IMR-90 (cell line): ENCODE data around the gene TSPAN31. TPM values are rescaled to one million over a fixed set of nuclear protein-coding genes. Genes with fewer than 3 reads are reported as not detected.

Source experiments
- ATAC-seq: fragments of 200-7000 bp; cut with Tn5 transposase; 2 replicates; pipeline ENCODE4 v1.9.1; 2020; ENCODE audit warnings: low read depth, mild to moderate bottlenecking, moderate library complexity
- Bru-seq: library from RNA; stranded (reverse); fragments of 400-500 nt; gene quantifications from one replicate; lab custom pipeline; 2021; lab: Mats Ljungman, UMichigan
- BruChase-seq, 2 experiments: library from RNA; stranded (reverse); fragments of 400-500 nt; gene quantifications; one replicate each; lab custom pipeline; 2021; lab: Mats Ljungman, UMichigan
- BruUV-seq: library from RNA; stranded (reverse); fragments of 400-500 nt; replicated peaks from 2 replicates; lab custom pipeline; 2021; lab: Mats Ljungman, UMichigan
- CTCF ChIA-PET: fragments of 300-600 bp; formaldehyde crosslinking; extraction: SDS; loops from one replicate; lab custom pipeline; 2021; ENCODE audit warnings: antibody characterized with exemption; lab: Yijun Ruan, JAX
- POLR2A ChIA-PET: fragments of 300-600 bp; sonication (Branson Sonifier 250); formaldehyde crosslinking; loops from one replicate; lab custom pipeline; 2022; ENCODE audit warnings: antibody characterized with exemption; ENCODE audit not compliant: unreplicated experiment; lab: Charles Lee
- DNase-seq: peaks from one replicate; pipeline ENCODE4 v3.0.0; 2013
- H2AFZ ChIP-seq: replicated peaks from 2 replicates; pipeline ENCODE3; 2013; ENCODE audit warnings: low read length, mild to moderate bottlenecking; ENCODE audit not compliant: poor library complexity
- H2AK5ac ChIP-seq: 2 replicates; pipeline ENCODE4 v1.6.1; 2013; ENCODE audit warnings: low read depth, low read length, inconsistent platforms
- H2AK9ac ChIP-seq: replicated peaks from 2 replicates; pipeline ENCODE3; 2013; ENCODE audit warnings: mild to moderate bottlenecking, low read depth, low read length, moderate library complexity; ENCODE audit not compliant: poor library complexity
- H2BK120ac ChIP-seq: 2 replicates; pipeline ENCODE4 v1.6.1; 2013; ENCODE audit warnings: low read depth, low read length, inconsistent platforms
- H2BK15ac ChIP-seq: 3 replicates; pipeline ENCODE4 v1.6.1; 2013; ENCODE audit warnings: low read depth, low read length, inconsistent platforms
- H2BK20ac ChIP-seq: 2 replicates; pipeline ENCODE4 v1.6.1; 2013; ENCODE audit warnings: low read depth, mild to moderate bottlenecking, inconsistent platforms, low read length, moderate library complexity
- H2BK5ac ChIP-seq: 2 replicates; pipeline ENCODE4 v1.6.1; 2013; ENCODE audit warnings: mild to moderate bottlenecking, low read depth, low read length, inconsistent platforms; ENCODE audit not compliant: poor library complexity, severe bottlenecking
- H3K14ac ChIP-seq: replicated peaks from 2 replicates; pipeline ENCODE4 v1.6.1; 2013; ENCODE audit warnings: low read depth, low read length, inconsistent platforms
- H3K18ac ChIP-seq: 2 replicates; pipeline ENCODE4 v1.6.1; 2013; ENCODE audit warnings: low read depth, low read length, control low read depth
- H3K23ac ChIP-seq: 2 replicates; pipeline ENCODE4 v1.6.1; 2013; ENCODE audit warnings: low read depth, low read length, inconsistent platforms
- H3K27ac ChIP-seq: 2 replicates; pipeline ENCODE4 v1.5.1; 2013; ENCODE audit warnings: mild to moderate bottlenecking, control low read depth, low read length; ENCODE audit not compliant: insufficient read depth
- H3K27me3 ChIP-seq: 2 replicates; pipeline ENCODE4 v1.6.1; 2013; ENCODE audit warnings: low read length; ENCODE audit not compliant: control insufficient read depth, insufficient read depth
- H3K36me3 ChIP-seq: 2 replicates; pipeline ENCODE4 v1.6.1; 2013; ENCODE audit warnings: low read length, mixed read lengths; ENCODE audit not compliant: control insufficient read depth, insufficient read depth
- H3K4ac ChIP-seq: 2 replicates; pipeline ENCODE4 v1.6.1; 2013; ENCODE audit warnings: low read depth, low read length, inconsistent platforms
- H3K4me1 ChIP-seq: 2 replicates; pipeline ENCODE4 v1.6.1; 2013; ENCODE audit warnings: low read length, mixed read lengths; ENCODE audit not compliant: control insufficient read depth, insufficient read depth
- H3K4me2 ChIP-seq: 2 replicates; pipeline ENCODE4 v1.6.1; 2013; ENCODE audit warnings: low read depth, mild to moderate bottlenecking, control low read depth, low read length, moderate library complexity
- H3K4me3 ChIP-seq: 2 replicates; pipeline ENCODE4 v1.5.1; 2013; ENCODE audit warnings: low read depth, mild to moderate bottlenecking, control low read depth, low read length, moderate library complexity; ENCODE audit not compliant: insufficient read depth
- H3K56ac ChIP-seq: 2 replicates; pipeline ENCODE4 v1.6.1; 2013; ENCODE audit warnings: low read length, inconsistent platforms; ENCODE audit not compliant: insufficient read depth; ENCODE audit errors: extremely low read depth
- H3K79me1 ChIP-seq, 2 experiments: 2 replicates each; pipeline ENCODE4 v1.6.1; 2013; ENCODE audit warnings: low read length in 2 of 2, inconsistent platforms in 1 of 2, low read depth in 1 of 2
- H3K9ac ChIP-seq: 2 replicates; pipeline ENCODE4 v1.6.1; 2013; ENCODE audit warnings: low read depth, low read length, control low read depth
- H3K9me1 ChIP-seq: 2 replicates; pipeline ENCODE4 v1.6.1; 2013; ENCODE audit warnings: low read length, inconsistent platforms; ENCODE audit not compliant: insufficient read depth
- H3K9me3 ChIP-seq: 2 replicates; pipeline ENCODE4 v1.6.1; 2013; ENCODE audit warnings: low read length; ENCODE audit not compliant: control insufficient read depth, insufficient read depth
- H4K20me1 ChIP-seq: 2 replicates; pipeline ENCODE4 v1.6.1; 2013; ENCODE audit warnings: low read length, inconsistent platforms; ENCODE audit not compliant: insufficient read depth
- H4K5ac ChIP-seq: 2 replicates; pipeline ENCODE4 v1.6.1; 2013; ENCODE audit warnings: mild to moderate bottlenecking, low read depth, low read length, control low read depth
- H4K8ac ChIP-seq, 2 experiments: 2 replicates each; pipeline ENCODE4 v1.6.1; 2013; ENCODE audit warnings: low read depth in 2 of 2, low read length in 2 of 2, control low read depth in 1 of 2, inconsistent platforms in 1 of 2
- H4K91ac ChIP-seq: 2 replicates; pipeline ENCODE4 v1.6.1; 2013; ENCODE audit warnings: low read depth, low read length, inconsistent platforms; ENCODE audit not compliant: insufficient read depth
- BHLHE40 ChIP-seq: fragments of 150-350 bp; IDR thresholded peaks from 2 replicates; pipeline ENCODE4 v1.6.1; 2016; ENCODE audit warnings: mild to moderate bottlenecking, low read depth, low read length
- FOS ChIP-seq: fragments of 150-350 bp; IDR thresholded peaks from 2 replicates; pipeline ENCODE4 v1.6.1; 2016; ENCODE audit warnings: low read depth, low read length
- MAFK ChIP-seq: IDR thresholded peaks from 2 replicates; pipeline ENCODE4 v1.6.1; 2012; ENCODE audit warnings: low read depth, low read length, improper control_type of control experiment
- MAZ ChIP-seq: IDR thresholded peaks from 2 replicates; pipeline ENCODE4 v1.6.1; 2012; ENCODE audit warnings: low read depth, mild to moderate bottlenecking, low read length, improper control_type of control experiment, moderate library complexity, borderline replicate concordance
- MXI1 ChIP-seq: IDR thresholded peaks from 2 replicates; pipeline ENCODE4 v1.6.1; 2012; ENCODE audit warnings: low read depth, mild to moderate bottlenecking, low read length, moderate library complexity, borderline replicate concordance
- POLR2A ChIP-seq: IDR thresholded peaks from 2 replicates; pipeline ENCODE4 v1.6.1; 2012; ENCODE audit warnings: mild to moderate bottlenecking, low read depth, low read length
- RAD21 ChIP-seq: IDR thresholded peaks from 2 replicates; pipeline ENCODE4 v1.6.1; 2012; ENCODE audit warnings: low read length, improper control_type of control experiment
- RCOR1 ChIP-seq: IDR thresholded peaks from 2 replicates; pipeline ENCODE4 v1.6.1; 2012; ENCODE audit warnings: mild to moderate bottlenecking, low read length, improper control_type of control experiment; ENCODE audit not compliant: insufficient replicate concordance
- RFX5 ChIP-seq: IDR thresholded peaks from 2 replicates; pipeline ENCODE4 v1.8.0; 2012; ENCODE audit warnings: low read depth, mild to moderate bottlenecking, low read length, moderate library complexity
- SMC3 ChIP-seq: fragments of 150-350 bp; IDR thresholded peaks from 2 replicates; pipeline ENCODE4 v1.6.1; 2016; ENCODE audit warnings: low read depth, mild to moderate bottlenecking, antibody characterized with exemption, low read length, moderate library complexity
- WGBS, 2 experiments: methylation state at CpG; one replicate each; pipeline versions ENCODE4 v1.1.5 to v1.1.7; 2013; ENCODE audit warnings: missing lambda C conversion rate in 2 of 2; ENCODE audit not compliant: insufficient read length in 1 of 2; ENCODE audit errors: extremely low coverage in 2 of 2; 5-methylcytosine and 5-hydroxymethylcytosine counted together
- dilution Hi-C: fragments of 300-500 bp; cut with HindIII; formaldehyde crosslinking; loops from one replicate; pipeline ENCODE4 v1.14.3; 2018; ENCODE audit warnings: low sequenced_read_pairs; ENCODE audit not compliant: unreplicated experiment
- in situ Hi-C: fragments of 300-500 bp; cut with MboI; formaldehyde crosslinking; loops from 3 replicates; pipeline ENCODE4 v1.14.3; 2019; ENCODE audit warnings: low sequenced_read_pairs, inconsistent platforms, mixed read lengths
- intact Hi-C: fragments of 100-400 bp; cut with micrococcal nuclease; formaldehyde crosslinking; loops from 2 replicates; pipeline ENCODE4 v1.10.0; 2022
- long read RNA-seq: library from polyadenylated mRNA; unstranded; transcript quantifications from one replicate; pipeline ENCODE4 v2.0.0, GENCODE V29; 2021; ENCODE audit not compliant: unreplicated experiment
- polyA plus RNA-seq, 3 experiments: library from polyadenylated mRNA; depleted of rRNA; stranded (reverse); fragments of >200 nt; gene quantifications; 2 replicates each; pipeline ENCODE4 v1.2.3, GENCODE V29; 2012; ENCODE audit warnings: low replicate concordance in 1 of 3
- total RNA-seq: library from RNA; depleted of rRNA; stranded (reverse); fragments of >200 nt; gene quantifications from 2 replicates; pipeline ENCODE4 v1.2.3, GENCODE V29; 2012; rRNA removed
- TF ChIP-seq, protein P1 (sequence below): fragments of 150-350 bp; IDR thresholded peaks from 2 replicates; pipeline ENCODE4 v1.6.1; 2016; ENCODE audit warnings: low read depth, mild to moderate bottlenecking, low read length, moderate library complexity, borderline replicate concordance
- TF ChIP-seq, protein P2 (sequence below): conservative IDR thresholded peaks from 2 replicates; pipeline ENCODE4 v1.5.1; 2012; ENCODE audit warnings: mild to moderate bottlenecking, low read depth, low read length, improper control_type of control experiment

The TSPAN31 gene, protein sequence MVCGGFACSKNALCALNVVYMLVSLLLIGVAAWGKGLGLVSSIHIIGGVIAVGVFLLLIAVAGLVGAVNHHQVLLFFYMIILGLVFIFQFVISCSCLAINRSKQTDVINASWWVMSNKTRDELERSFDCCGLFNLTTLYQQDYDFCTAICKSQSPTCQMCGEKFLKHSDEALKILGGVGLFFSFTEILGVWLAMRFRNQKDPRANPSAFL
- total RNA-seq (51.1 and 71.2 TPM in 2 replicates), polyA plus RNA-seq (2012; rRNA removed) (9.9 and 12.3 TPM in 2 replicates), Bru-seq, nascent RNA (percentile 62 among the genes with signal in this experiment), BruChase-seq, experiment 1, labeled RNA remaining after a 6-hour chase (percentile 68 among the genes with signal in this experiment), BruChase-seq, experiment 2, labeled RNA remaining after a 2-hour chase (percentile 59 among the genes with signal in this experiment)
- polyA plus RNA-seq (2012; cell fraction: cytosol; rRNA removed), result 22.4 and 46.8 TPM in 2 replicates
- 23.3 and 27.2 TPM in 2 replicates for polyA plus RNA-seq (2012; cell fraction: nucleus; rRNA removed; ENCODE audit: low replicate concordance)
- long read RNA-seq, transcript TSPAN31-201 (6 exons, 1,849 nt), result major isoform, 18 of 45 reads
- long read RNA-seq, partial matches to known transcripts, result 23 of 45 reads
- long read RNA-seq, other reads (novel, unspliced or antisense), result 2 of 45 reads

DNA sequence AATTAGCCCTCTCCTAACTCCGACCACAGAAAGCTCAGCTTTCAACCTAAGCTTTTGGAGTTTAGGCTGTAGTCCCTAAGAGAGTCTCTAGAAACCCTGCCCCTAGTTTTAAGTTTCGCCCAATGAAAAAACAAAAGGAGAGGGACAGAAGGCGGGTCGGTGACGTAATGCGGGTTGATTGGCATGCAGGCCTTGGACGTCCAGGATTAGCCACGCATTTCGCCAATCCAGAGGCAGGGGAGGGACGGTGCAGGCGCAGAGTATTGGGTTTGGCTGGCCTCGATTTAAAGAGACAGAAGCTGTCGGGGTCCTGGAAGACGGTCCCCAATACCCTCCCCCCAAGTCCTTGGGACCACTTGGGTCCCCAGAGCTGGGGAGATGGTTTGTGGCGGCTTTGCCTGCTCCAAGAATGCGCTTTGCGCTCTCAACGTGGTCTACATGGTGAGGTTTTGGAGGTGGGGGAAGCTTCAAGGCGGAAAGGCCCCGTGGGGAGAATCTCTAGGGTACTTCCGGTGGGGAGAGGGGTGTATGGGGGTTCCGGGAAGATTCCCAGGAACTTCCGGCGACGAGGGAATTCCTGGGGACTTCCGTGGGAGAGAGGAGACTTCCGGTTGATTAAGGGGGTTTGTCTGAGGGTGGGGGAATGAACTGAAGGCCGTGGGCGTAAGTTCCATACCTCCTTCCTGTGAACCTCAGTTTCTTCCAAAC lies at the start of gene TSPAN31:
Gene TSPAN31 (plus strand): TSS at position 263 of the 708 bp plus-strand sequence. CDS start 116 bp downstream, at position 379.
- dilution Hi-C loops, result no loop called here
- Histone ChIP-seq H3K4me3 (peak within 1 kb of the TSS; percentile 69), H3K23ac (peak within 1 kb of the TSS; percentile 98), H3K4me2 (peak within 1 kb of the TSS; percentile 94), H3K18ac (peak within 1 kb of the TSS; percentile 89), H4K91ac (peak within 1 kb of the TSS; percentile 96), H2AK9ac (peak within 1 kb of the TSS; percentile 99), H2AFZ (peak within 1 kb of the TSS; percentile 96), H3K27ac (peak within 1 kb of the TSS; percentile 93), H3K27me3 (peaks cover 22% of the 10 kb centered on the region), H2BK120ac (peak within 1 kb of the TSS; percentile 83), H4K5ac (peak within 1 kb of the TSS; percentile 91), H3K56ac (peak within 1 kb of the TSS; percentile 97), H2BK5ac (peak within 1 kb of the TSS; percentile 92), H4K8ac (peak within 1 kb of the TSS; percentile 74 to 100), H4K20me1 (no peaks in the 10 kb centered on the region), H3K79me1 (peaks cover 13 to 36% of the 10 kb centered on the region in 2 experiments; a peak in 3 of 4 replicates), H3K4ac (peak within 1 kb of the TSS; percentile 100), H3K4me1 (peaks cover 3% of the 10 kb centered on the region), H3K9ac (peak within 1 kb of the TSS; percentile 90), H2BK15ac (peak within 1 kb of the TSS; percentile 9; the same call in 1 of the 3 replicates), H2AK5ac (peak within 1 kb of the TSS; percentile 98), H3K9me3 (no peaks in the 10 kb centered on the region), H3K36me3 (peaks cover 14% of the 10 kb centered on the region), H3K14ac (peak within 1 kb of the TSS; percentile 100), H2BK20ac (peak within 1 kb of the TSS; percentile 28; the same call in 1 of the 2 replicates), H3K9me1 (peaks cover 6% of the 10 kb centered on the region)
- ChIA-PET POLR2A (interaction anchor here (1.0 to 1.1 kb wide), 2 partner anchors 19 to 27 kb away, joined by 4 to 5 read pairs; partner anchors contain the start of genes EEF1AKMT3 and METTL1), CTCF (interaction anchor here (1.9 kb wide), 1 partner anchor 9 kb away, joined by 6 read pairs; no protein-coding TSS in a partner anchor)
- no TSS peak for BruUV-seq
- in situ Hi-C loops, result no loop called here
- intact Hi-C loops, result no loop called here
- DNase-seq (peak; percentile 99), ATAC-seq (peak; percentile 95)
- WGBS, 2 experiments, result 0% methylated on average over 12 of the region's 29 CpGs; no CpG with 5 or more reads in 1 of the 2 experiments
- TF ChIP-seq RCOR1 (no peak), BHLHE40 (no peak), MAZ (peak; percentile 43; the same call in 1 of the 2 replicates), RAD21 (no peak), SMC3 (no peak), MAFK (no peak), FOS (no peak), RFX5 (peak; percentile 44; the same call in 1 of the 2 replicates), MXI1 (no peak), POLR2A (peak; percentile 81; the same call in 1 of the 2 replicates)
- TF ChIP-seq, protein P1, sequence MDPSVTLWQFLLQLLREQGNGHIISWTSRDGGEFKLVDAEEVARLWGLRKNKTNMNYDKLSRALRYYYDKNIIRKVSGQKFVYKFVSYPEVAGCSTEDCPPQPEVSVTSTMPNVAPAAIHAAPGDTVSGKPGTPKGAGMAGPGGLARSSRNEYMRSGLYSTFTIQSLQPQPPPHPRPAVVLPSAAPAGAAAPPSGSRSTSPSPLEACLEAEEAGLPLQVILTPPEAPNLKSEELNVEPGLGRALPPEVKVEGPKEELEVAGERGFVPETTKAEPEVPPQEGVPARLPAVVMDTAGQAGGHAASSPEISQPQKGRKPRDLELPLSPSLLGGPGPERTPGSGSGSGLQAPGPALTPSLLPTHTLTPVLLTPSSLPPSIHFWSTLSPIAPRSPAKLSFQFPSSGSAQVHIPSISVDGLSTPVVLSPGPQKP, result no peak
- TF ChIP-seq, protein P2, sequence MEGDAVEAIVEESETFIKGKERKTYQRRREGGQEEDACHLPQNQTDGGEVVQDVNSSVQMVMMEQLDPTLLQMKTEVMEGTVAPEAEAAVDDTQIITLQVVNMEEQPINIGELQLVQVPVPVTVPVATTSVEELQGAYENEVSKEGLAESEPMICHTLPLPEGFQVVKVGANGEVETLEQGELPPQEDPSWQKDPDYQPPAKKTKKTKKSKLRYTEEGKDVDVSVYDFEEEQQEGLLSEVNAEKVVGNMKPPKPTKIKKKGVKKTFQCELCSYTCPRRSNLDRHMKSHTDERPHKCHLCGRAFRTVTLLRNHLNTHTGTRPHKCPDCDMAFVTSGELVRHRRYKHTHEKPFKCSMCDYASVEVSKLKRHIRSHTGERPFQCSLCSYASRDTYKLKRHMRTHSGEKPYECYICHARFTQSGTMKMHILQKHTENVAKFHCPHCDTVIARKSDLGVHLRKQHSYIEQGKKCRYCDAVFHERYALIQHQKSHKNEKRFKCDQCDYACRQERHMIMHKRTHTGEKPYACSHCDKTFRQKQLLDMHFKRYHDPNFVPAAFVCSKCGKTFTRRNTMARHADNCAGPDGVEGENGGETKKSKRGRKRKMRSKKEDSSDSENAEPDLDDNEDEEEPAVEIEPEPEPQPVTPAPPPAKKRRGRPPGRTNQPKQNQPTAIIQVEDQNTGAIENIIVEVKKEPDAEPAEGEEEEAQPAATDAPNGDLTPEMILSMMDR, result no peak
